ENCODE measurements around the gene NR3C1. TPM values are rescaled to one million over a fixed set of nuclear protein-coding genes. Genes with fewer than 3 reads are reported as not detected.

NR3C1 gene
- total and polyA plus RNA-seq, 2 of the 13 experiments (the other 11 are each of a cell fraction or from before 2014, with no cell fraction given) = 10.0 to 24.3 TPM

DNA sequence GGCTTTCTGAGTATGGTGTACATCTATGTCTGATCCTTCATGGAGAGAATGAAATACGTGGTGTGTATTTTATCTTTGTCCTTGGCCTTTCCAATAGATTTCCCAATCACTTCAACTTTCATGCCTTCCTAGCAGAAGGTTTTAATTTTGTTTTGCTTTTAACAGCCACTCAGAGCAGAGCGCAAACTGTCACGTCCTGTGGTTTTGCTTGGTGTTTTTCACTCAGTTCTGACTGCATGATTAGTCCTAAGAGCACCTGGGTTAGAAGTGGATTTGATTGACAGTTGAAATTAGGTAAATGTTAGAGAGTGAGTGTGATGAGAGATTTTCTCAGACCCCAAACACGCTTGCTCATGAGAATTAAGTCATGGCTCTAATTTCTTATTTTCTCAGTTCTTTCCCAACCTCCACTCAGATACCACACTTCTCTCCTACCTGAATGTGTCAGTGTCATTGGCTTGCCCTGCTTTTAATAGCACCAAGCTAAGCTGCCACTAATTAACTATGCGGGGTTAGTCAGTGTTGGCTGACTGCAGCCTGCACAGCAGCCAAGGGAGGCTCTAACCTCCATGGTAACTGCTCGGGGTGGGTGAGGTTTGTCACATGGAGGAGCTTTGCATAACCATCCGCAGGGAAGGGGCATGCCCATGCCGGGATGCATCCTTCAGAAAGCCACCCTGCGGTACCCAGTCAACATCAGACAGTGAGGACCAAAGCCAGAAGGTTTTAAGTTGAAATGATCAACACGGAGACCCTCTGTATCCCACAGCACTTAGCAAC lies 173.4 kb downstream of the NR3C1 start (continued):
- no peak for TF ChIP-seq ZNF224 (CRISPR knock-in tag; IDR thresholded peaks at IDR 0.05)
- TF ChIP-seq, protein P1, sequence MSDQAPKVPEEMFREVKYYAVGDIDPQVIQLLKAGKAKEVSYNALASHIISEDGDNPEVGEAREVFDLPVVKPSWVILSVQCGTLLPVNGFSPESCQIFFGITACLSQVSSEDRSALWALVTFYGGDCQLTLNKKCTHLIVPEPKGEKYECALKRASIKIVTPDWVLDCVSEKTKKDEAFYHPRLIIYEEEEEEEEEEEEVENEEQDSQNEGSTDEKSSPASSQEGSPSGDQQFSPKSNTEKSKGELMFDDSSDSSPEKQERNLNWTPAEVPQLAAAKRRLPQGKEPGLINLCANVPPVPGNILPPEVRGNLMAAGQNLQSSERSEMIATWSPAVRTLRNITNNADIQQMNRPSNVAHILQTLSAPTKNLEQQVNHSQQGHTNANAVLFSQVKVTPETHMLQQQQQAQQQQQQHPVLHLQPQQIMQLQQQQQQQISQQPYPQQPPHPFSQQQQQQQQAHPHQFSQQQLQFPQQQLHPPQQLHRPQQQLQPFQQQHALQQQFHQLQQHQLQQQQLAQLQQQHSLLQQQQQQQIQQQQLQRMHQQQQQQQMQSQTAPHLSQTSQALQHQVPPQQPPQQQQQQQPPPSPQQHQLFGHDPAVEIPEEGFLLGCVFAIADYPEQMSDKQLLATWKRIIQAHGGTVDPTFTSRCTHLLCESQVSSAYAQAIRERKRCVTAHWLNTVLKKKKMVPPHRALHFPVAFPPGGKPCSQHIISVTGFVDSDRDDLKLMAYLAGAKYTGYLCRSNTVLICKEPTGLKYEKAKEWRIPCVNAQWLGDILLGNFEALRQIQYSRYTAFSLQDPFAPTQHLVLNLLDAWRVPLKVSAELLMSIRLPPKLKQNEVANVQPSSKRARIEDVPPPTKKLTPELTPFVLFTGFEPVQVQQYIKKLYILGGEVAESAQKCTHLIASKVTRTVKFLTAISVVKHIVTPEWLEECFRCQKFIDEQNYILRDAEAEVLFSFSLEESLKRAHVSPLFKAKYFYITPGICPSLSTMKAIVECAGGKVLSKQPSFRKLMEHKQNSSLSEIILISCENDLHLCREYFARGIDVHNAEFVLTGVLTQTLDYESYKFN (CRISPR knock-in tag; conservative IDR thresholded peaks at IDR 0.05) = 0 out of 2 replicates have a peak, but pooled peaks have one; percentile 11

DNA sequence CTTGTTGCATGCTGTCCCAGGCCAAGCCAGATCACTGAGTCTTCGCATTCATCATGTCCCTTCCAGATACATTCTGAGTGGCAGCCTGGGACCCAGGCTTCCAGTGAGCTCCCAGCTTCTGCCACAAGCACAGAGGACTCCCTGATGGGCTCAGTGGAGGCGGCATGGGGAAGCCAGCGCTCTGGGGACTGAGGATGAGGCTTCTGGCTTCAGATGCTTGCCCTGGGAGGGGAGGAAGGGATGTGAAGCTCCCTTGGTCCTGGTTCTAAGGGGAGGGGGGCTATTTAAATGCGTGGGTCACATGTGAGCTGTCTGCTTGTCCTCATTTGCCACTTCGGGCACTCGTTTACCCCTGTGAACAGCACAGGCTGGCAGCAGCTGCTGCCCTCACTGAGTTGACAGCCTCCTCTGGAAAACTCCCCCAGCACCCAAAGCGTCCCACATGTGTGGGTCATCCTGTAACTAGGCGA lies 174.0 kb downstream of the NR3C1 start:
- no peak overlapping the region for H3K9ac ChIP-seq (ENCODE audit: insufficient read depth, low read depth, low read length)
- ChIA-PET CTCF (ENCODE audit: low intra/inter-chr PET ratio, low total read pairs) (no interaction called here), POLR2A (no interaction called here)
- no TSS peak for BruUV-seq (replicated peaks)
- H3K27ac ChIP-seq (ENCODE audit: extremely low read length, insufficient read depth, low read length) = no peak overlapping the region
- H3K4me1 ChIP-seq (ENCODE audit: insufficient read depth, low read length) = peaks cover 58% of the 10 kb centered on the region
- no peak for FAIRE-seq
- no peaks in the 10 kb centered on the region for H3K79me2 ChIP-seq (ENCODE audit: insufficient read depth, low read length)
- no peak for DNase-seq (ENCODE audit: low spot score)
- H3K27me3 ChIP-seq (ENCODE audit: control insufficient read depth in 1 of 2, insufficient read depth in 2 of 2, low read length in 2 of 2) = no peaks in the 10 kb centered on the region
- intact Hi-C loops (cut with micrococcal nuclease; ENCODE audit: unreplicated experiment) (no loop called here), in situ Hi-C loops (cut with HindIII; ENCODE audit: extremely low pct_ligation_motif_present, low pct_unique_long_range_greater_than_20kb) (no loop called here)
- no peak overlapping the region for H2AFZ ChIP-seq (ENCODE audit: low read length)
- no peak overlapping the region for H3K4me3 ChIP-seq (replicated peaks in 1 of 3; ENCODE audit: insufficient read depth in 1 of 3, low read depth in 2 of 3, low read length in 3 of 3)
- no peak overlapping the region for H3K4me2 ChIP-seq (ENCODE audit: low read depth, low read length)
- no peaks in the 10 kb centered on the region for H3K36me3 ChIP-seq (replicated peaks in 1 of 2; ENCODE audit: control insufficient read depth in 1 of 2, insufficient read depth in 2 of 2, low read length in 2 of 2)
- 70% methylated on average over 7 of the region's 8 CpGs for WGBS (ENCODE audit: low lambda C conversion rate)
- no peaks in the 10 kb centered on the region for H3K9me3 ChIP-seq (ENCODE audit: low read length)
- ATAC-seq = peak; percentile 17
- TF ChIP-seq, protein P2, sequence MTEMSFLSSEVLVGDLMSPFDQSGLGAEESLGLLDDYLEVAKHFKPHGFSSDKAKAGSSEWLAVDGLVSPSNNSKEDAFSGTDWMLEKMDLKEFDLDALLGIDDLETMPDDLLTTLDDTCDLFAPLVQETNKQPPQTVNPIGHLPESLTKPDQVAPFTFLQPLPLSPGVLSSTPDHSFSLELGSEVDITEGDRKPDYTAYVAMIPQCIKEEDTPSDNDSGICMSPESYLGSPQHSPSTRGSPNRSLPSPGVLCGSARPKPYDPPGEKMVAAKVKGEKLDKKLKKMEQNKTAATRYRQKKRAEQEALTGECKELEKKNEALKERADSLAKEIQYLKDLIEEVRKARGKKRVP (CRISPR knock-in tag; IDR thresholded peaks at IDR 0.05) = no peak
- TF ChIP-seq ZNF629 (CRISPR knock-in tag; conservative IDR thresholded peaks at IDR 0.05) (no peak), ZNF431 (CRISPR knock-in tag; IDR thresholded peaks at IDR 0.05; ENCODE audit: borderline replicate concordance, low read depth) (0 out of 2 replicates have a peak, but pooled peaks have one; percentile 9), RBM22 (optimal IDR thresholded peaks at IDR 0.05; ENCODE audit: low read length) (peak; percentile 62), POLR2G (IDR thresholded peaks at IDR 0.05; ENCODE audit: low read depth, low read length) (0 out of 2 replicates have a peak, but pooled peaks have one; percentile 23)
- TF ChIP-seq, protein P3, sequence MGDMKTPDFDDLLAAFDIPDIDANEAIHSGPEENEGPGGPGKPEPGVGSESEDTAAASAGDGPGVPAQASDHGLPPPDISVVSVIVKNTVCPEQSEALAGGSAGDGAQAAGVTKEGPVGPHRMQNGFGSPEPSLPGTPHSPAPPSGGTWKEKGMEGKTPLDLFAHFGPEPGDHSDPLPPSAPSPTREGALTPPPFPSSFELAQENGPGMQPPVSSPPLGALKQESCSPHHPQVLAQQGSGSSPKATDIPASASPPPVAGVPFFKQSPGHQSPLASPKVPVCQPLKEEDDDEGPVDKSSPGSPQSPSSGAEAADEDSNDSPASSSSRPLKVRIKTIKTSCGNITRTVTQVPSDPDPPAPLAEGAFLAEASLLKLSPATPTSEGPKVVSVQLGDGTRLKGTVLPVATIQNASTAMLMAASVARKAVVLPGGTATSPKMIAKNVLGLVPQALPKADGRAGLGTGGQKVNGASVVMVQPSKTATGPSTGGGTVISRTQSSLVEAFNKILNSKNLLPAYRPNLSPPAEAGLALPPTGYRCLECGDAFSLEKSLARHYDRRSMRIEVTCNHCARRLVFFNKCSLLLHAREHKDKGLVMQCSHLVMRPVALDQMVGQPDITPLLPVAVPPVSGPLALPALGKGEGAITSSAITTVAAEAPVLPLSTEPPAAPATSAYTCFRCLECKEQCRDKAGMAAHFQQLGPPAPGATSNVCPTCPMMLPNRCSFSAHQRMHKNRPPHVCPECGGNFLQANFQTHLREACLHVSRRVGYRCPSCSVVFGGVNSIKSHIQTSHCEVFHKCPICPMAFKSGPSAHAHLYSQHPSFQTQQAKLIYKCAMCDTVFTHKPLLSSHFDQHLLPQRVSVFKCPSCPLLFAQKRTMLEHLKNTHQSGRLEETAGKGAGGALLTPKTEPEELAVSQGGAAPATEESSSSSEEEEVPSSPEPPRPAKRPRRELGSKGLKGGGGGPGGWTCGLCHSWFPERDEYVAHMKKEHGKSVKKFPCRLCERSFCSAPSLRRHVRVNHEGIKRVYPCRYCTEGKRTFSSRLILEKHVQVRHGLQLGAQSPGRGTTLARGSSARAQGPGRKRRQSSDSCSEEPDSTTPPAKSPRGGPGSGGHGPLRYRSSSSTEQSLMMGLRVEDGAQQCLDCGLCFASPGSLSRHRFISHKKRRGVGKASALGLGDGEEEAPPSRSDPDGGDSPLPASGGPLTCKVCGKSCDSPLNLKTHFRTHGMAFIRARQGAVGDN (CRISPR knock-in tag; IDR thresholded peaks at IDR 0.05) = peak; percentile 51
- TF ChIP-seq, protein P4, sequence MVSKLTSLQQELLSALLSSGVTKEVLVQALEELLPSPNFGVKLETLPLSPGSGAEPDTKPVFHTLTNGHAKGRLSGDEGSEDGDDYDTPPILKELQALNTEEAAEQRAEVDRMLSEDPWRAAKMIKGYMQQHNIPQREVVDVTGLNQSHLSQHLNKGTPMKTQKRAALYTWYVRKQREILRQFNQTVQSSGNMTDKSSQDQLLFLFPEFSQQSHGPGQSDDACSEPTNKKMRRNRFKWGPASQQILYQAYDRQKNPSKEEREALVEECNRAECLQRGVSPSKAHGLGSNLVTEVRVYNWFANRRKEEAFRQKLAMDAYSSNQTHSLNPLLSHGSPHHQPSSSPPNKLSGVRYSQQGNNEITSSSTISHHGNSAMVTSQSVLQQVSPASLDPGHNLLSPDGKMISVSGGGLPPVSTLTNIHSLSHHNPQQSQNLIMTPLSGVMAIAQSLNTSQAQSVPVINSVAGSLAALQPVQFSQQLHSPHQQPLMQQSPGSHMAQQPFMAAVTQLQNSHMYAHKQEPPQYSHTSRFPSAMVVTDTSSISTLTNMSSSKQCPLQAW (CRISPR knock-in tag; IDR thresholded peaks at IDR 0.05) = 0 out of 2 replicates have a peak, but pooled peaks have one; percentile 46
- H4K20me1 ChIP-seq (ENCODE audit: insufficient read depth, low read length) = no peaks in the 10 kb centered on the region

Data from HepG2 (cell line).